Nephron (organoid): ENCODE data around the gene SMIM44.

ENCODE experiments used
- H3K27ac Mint-ChIP-seq, 3 experiments: 2 replicates each; pipeline ENCODE4 v1.8.0; 2020; ENCODE audit warnings: mixed read lengths in 3 of 3, mild to moderate bottlenecking in 2 of 3, moderate library complexity in 1 of 3
- H3K27me3 Mint-ChIP-seq: 2 replicates; pipeline ENCODE4 v1.8.0; 2021; ENCODE audit warnings: low read depth, mild to moderate bottlenecking, moderate library complexity, mixed read lengths
- H3K36me3 Mint-ChIP-seq: 2 replicates; pipeline ENCODE4 v1.8.0; 2020; ENCODE audit warnings: low read depth, mixed read lengths
- H3K4me1 Mint-ChIP-seq: 2 replicates; pipeline ENCODE4 v1.8.0; 2020; ENCODE audit warnings: mixed read lengths
- H3K4me3 Mint-ChIP-seq, 3 experiments: 2 replicates each; pipeline ENCODE4 v1.8.0; 2020; ENCODE audit warnings: mild to moderate bottlenecking in 3 of 3, mixed read lengths in 3 of 3, moderate library complexity in 2 of 3
- H3K9me3 Mint-ChIP-seq: 2 replicates; pipeline ENCODE4 v1.8.0; 2020; ENCODE audit warnings: mixed read lengths
- CTCF ChIP-seq, 3 experiments: fragments of 200-600 bp; sonication (generic); IDR thresholded peaks; one replicate each; pipeline ENCODE4 v1.5.0; 2021; ENCODE audit warnings: antibody characterized with exemption in 3 of 3; ENCODE audit not compliant: unreplicated experiment in 3 of 3

SMIM44 gene

GRCh38 chr19:3477951-3478350 is 5.3 kb downstream of the SMIM44 start:
- peak overlapping the region in 2 of 3 experiments; percentile 57 to 65 for H3K4me3 Mint-ChIP-seq
- H3K27me3 Mint-ChIP-seq, result peaks cover 44% of the 10 kb centered on the region
- peak overlapping the region in 2 of 3 experiments; percentile 21 to 42 for H3K27ac Mint-ChIP-seq
- H3K9me3 Mint-ChIP-seq, result no peaks in the 10 kb centered on the region
- H3K4me1 Mint-ChIP-seq, result no peaks in the 10 kb centered on the region
- no peaks in the 10 kb centered on the region for H3K36me3 Mint-ChIP-seq
- TF ChIP-seq CTCF (IDR thresholded peaks at IDR 0.05; ENCODE audit: unreplicated experiment in 3 of 3), result no peak

DNA sequence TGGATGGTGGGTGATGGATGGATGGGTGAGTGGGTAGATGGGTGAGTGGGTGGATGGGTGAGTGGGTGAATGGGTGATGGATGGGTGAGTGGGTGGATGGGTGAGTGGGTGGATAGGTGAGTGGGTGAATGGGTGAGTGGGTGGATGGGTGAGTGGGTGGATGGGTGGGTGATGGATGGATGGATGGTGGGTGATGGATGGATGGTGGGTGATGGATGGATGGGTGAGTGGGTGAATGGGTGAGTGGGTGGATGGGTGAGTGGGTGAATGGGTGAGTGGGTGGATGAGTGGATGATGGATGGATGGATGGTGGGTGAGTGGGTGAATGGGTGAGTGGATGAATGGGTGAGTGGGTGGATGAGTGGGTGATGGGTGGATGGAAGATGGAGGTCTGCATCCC is 5.7 kb downstream of the SMIM44 start:
- H3K27ac Mint-ChIP-seq, result no peak overlapping the region
- no peaks in the 10 kb centered on the region for H3K4me1 Mint-ChIP-seq
- TF ChIP-seq CTCF (IDR thresholded peaks at IDR 0.05; ENCODE audit: unreplicated experiment in 3 of 3), result no peak
- peaks cover 43% of the 10 kb centered on the region for H3K27me3 Mint-ChIP-seq
- H3K4me3 Mint-ChIP-seq, result no peak overlapping the region
- no peaks in the 10 kb centered on the region for H3K36me3 Mint-ChIP-seq
- no peaks in the 10 kb centered on the region for H3K9me3 Mint-ChIP-seq

GRCh38 chr19:3476830-3477229 is 6.4 kb downstream of the SMIM44 start:
- Mint-ChIP-seq H3K27ac (no peak overlapping the region), H3K36me3 (no peaks in the 10 kb centered on the region), H3K27me3 (peaks cover 36% of the 10 kb centered on the region), H3K4me1 (no peaks in the 10 kb centered on the region), H3K9me3 (no peaks in the 10 kb centered on the region), H3K4me3 (no peak overlapping the region)
- TF ChIP-seq CTCF (IDR thresholded peaks at IDR 0.05; ENCODE audit: unreplicated experiment in 3 of 3), result no peak

GRCh38 chr19:3475449-3475848 is 7.8 kb downstream of the SMIM44 start:
- Mint-ChIP-seq H3K9me3 (no peaks in the 10 kb centered on the region), H3K4me3 (no peak overlapping the region), H3K36me3 (no peaks in the 10 kb centered on the region), H3K27ac (no peak overlapping the region), H3K4me1 (peaks cover 4% of the 10 kb centered on the region), H3K27me3 (peaks cover 22% of the 10 kb centered on the region)
- TF ChIP-seq CTCF (IDR thresholded peaks at IDR 0.05; ENCODE audit: unreplicated experiment in 3 of 3), result no peak

DNA sequence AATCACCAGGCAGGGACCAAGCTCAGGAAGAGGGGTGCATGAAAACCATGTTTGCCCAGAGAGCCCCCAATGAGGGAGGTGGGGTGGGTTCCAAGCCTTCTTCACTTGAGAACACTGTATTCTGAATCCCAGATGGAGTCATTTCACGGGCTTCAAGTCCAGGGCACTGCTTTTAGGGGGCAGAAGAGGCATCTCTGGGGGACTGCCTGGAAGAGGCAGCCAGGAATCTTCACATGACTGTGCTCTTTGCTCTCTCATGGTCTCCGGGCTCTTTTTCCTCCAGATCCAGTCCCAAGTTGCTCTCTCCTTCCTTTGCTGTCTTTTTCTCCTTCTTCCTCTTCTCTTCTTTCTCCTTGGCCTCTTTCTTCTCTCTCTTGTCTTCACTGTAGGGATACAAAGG is 8.6 kb downstream of the SMIM44 start:
- Mint-ChIP-seq H3K4me3 (no peak overlapping the region), H3K27ac (no peak overlapping the region), H3K36me3 (no peaks in the 10 kb centered on the region), H3K9me3 (no peaks in the 10 kb centered on the region), H3K4me1 (peaks cover 5% of the 10 kb centered on the region), H3K27me3 (peaks cover 19% of the 10 kb centered on the region)
- TF ChIP-seq CTCF (IDR thresholded peaks at IDR 0.05; ENCODE audit: unreplicated experiment in 3 of 3), result no peak

DNA sequence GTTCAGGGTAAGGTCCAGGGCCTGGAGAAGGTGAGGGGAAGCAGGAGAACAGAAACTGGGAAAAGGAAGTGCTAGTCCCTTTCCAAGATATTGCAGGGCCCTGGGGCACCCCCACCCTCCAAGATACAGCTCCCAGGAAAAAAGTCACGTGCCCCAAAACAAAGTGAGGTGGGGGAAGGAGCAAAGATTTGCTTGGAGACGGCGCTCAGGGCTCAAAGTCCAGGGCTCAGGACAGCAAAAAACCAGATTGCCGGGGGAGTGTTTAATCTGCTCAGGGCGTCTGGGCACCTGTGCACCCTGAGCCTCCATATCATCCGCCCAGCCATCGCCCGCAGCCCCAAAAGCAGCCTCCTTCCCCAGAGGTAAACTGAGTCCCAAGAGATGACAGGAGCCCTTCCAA is 9.2 kb downstream of the SMIM44 start:
- peaks cover 16% of the 10 kb centered on the region for H3K27me3 Mint-ChIP-seq
- no peak overlapping the region for H3K27ac Mint-ChIP-seq
- peaks cover 5% of the 10 kb centered on the region for H3K4me1 Mint-ChIP-seq
- no peaks in the 10 kb centered on the region for H3K9me3 Mint-ChIP-seq
- peaks cover 3% of the 10 kb centered on the region for H3K36me3 Mint-ChIP-seq
- TF ChIP-seq CTCF (IDR thresholded peaks at IDR 0.05; ENCODE audit: unreplicated experiment in 3 of 3), result no peak
- peak overlapping the region in 1 of 3 experiments; percentile 5 for H3K4me3 Mint-ChIP-seq
